Measurements from ENCODE around the gene SDK1.

SDK1 gene

GRCh38 chr7:4159761-4160554 lies 858.9 kb downstream of the SDK1 start:
- no peaks in the 10 kb centered on the region for H3K27me3 ChIP-seq (ENCODE audit: control insufficient read depth, low read length)

GRCh38 chr7:4162884-4163564 lies 862.0 kb downstream of the SDK1 start:
- H4K20me1 ChIP-seq (ENCODE audit: control insufficient read depth, insufficient read depth, low read depth, low read length): no peaks in the 10 kb centered on the region
- no peak overlapping the region for H3K27ac ChIP-seq (ENCODE audit: low read depth, low read length)
- no peak for TF ChIP-seq CTCF (IDR thresholded peaks at IDR 0.05; ENCODE audit: low read depth, low read length, poor library complexity, severe bottlenecking)
- no peak for TF ChIP-seq EZH2phosphoT487 (IDR thresholded peaks at IDR 0.05; ENCODE audit: borderline replicate concordance, low read length)
- no peaks in the 10 kb centered on the region for H3K79me2 ChIP-seq (ENCODE audit: control insufficient read depth, low read length)
- no peaks in the 10 kb centered on the region for H3F3A ChIP-seq (ENCODE audit: control insufficient read depth, insufficient read depth)
- H3K36me3 ChIP-seq (ENCODE audit: control insufficient read depth, low read length): no peaks in the 10 kb centered on the region
- H3K9me2 ChIP-seq (replicated peaks; ENCODE audit: control insufficient read depth, low read length): no peaks in the 10 kb centered on the region
- no peaks in the 10 kb centered on the region for H3K27me3 ChIP-seq (ENCODE audit: control insufficient read depth, low read length)
- no peak overlapping the region for H3K4me3 ChIP-seq (ENCODE audit: low read length)
- no peaks in the 10 kb centered on the region; the same call in 1 of the 2 replicates for H3K9me3 ChIP-seq (ENCODE audit: control insufficient read depth, insufficient read depth, low read length)
- H3K4me1 ChIP-seq (ENCODE audit: control insufficient read depth, low read length): no peaks in the 10 kb centered on the region
- H3K4me2 ChIP-seq (ENCODE audit: low read length): no peak overlapping the region

More at GRCh38 chr7:4159761-4160554, 858.9 kb downstream of the SDK1 start:
- H3F3A ChIP-seq (ENCODE audit: control insufficient read depth, insufficient read depth): no peaks in the 10 kb centered on the region
- no peaks in the 10 kb centered on the region for H3K36me3 ChIP-seq (ENCODE audit: control insufficient read depth, low read length)
- no peaks in the 10 kb centered on the region for H3K9me3 ChIP-seq (ENCODE audit: control insufficient read depth, insufficient read depth, low read length)
- no peak overlapping the region for H3K27ac ChIP-seq (ENCODE audit: low read depth, low read length)
- no peak for TF ChIP-seq EZH2phosphoT487 (IDR thresholded peaks at IDR 0.05; ENCODE audit: borderline replicate concordance, low read length)
- TF ChIP-seq CTCF (IDR thresholded peaks at IDR 0.05; ENCODE audit: low read depth, low read length, poor library complexity, severe bottlenecking): no peak
- no peak overlapping the region for H3K4me3 ChIP-seq (ENCODE audit: low read length)
- H3K4me1 ChIP-seq (ENCODE audit: control insufficient read depth, low read length): no peaks in the 10 kb centered on the region
- H3K4me2 ChIP-seq (ENCODE audit: low read length): no peak overlapping the region
- H4K20me1 ChIP-seq (ENCODE audit: control insufficient read depth, insufficient read depth, low read depth, low read length): no peaks in the 10 kb centered on the region
- no peaks in the 10 kb centered on the region for H3K9me2 ChIP-seq (replicated peaks; ENCODE audit: control insufficient read depth, low read length)
- H3K79me2 ChIP-seq (ENCODE audit: control insufficient read depth, low read length): no peaks in the 10 kb centered on the region

- no peaks in the 10 kb centered on the region for H3K9me2 ChIP-seq (replicated peaks; ENCODE audit: control insufficient read depth, low read length)
- no peaks in the 10 kb centered on the region for H4K20me1 ChIP-seq (ENCODE audit: control insufficient read depth, insufficient read depth, low read depth, low read length)
- no peaks in the 10 kb centered on the region for H3K79me2 ChIP-seq (ENCODE audit: control insufficient read depth, low read length)
- no peak overlapping the region for H3K4me2 ChIP-seq (ENCODE audit: low read length)
- no peak overlapping the region for H3K4me3 ChIP-seq (ENCODE audit: low read length)
- TF ChIP-seq EZH2phosphoT487 (IDR thresholded peaks at IDR 0.05; ENCODE audit: borderline replicate concordance, low read length): no peak
- TF ChIP-seq CTCF (IDR thresholded peaks at IDR 0.05; ENCODE audit: low read depth, low read length, poor library complexity, severe bottlenecking): no peak
- H3F3A ChIP-seq (ENCODE audit: control insufficient read depth, insufficient read depth): no peaks in the 10 kb centered on the region
- H3K9me3 ChIP-seq (ENCODE audit: control insufficient read depth, insufficient read depth, low read length): no peaks in the 10 kb centered on the region; the same call in 1 of the 2 replicates
- no peaks in the 10 kb centered on the region for H3K36me3 ChIP-seq (ENCODE audit: control insufficient read depth, low read length)
- H3K27ac ChIP-seq (ENCODE audit: low read depth, low read length): no peak overlapping the region
- no peaks in the 10 kb centered on the region for H3K4me1 ChIP-seq (ENCODE audit: control insufficient read depth, low read length)
- no peaks in the 10 kb centered on the region for H3K27me3 ChIP-seq (ENCODE audit: control insufficient read depth, low read length)
These were observed 862.6 kb downstream of the SDK1 start for GRCh38 chr7:4163565-4164203.

All from DOHH2 (cell line).